Right lobe of liver (tissue), 4 donors: ENCODE results near the gene OTOGL.

Experiments
- CTCF ChIP-seq, 4 donors: fragments of 200-600 bp in 3 of 4; fragments of 450-650 bp in 1 of 4; IDR thresholded peaks; one replicate each; pipeline versions ENCODE4 v1.5.1 to v1.8.0; 2016 to 2022; ENCODE audit warnings: antibody characterized with exemption in 4 of 4, mild to moderate bottlenecking in 2 of 4
- POLR2A ChIP-seq: fragments of 450-650 bp; IDR thresholded peaks from one replicate; pipeline ENCODE4 v1.6.1; 2017; ENCODE audit warnings: antibody characterized with exemption, mild to moderate bottlenecking
- donor health status: DM: no; HTN: no; CAD: no.
- donor health status: DM: no; HTN: no; CAD: no.
- donor health status: DM: no; HTN: yes; CAD: no.

DNA sequence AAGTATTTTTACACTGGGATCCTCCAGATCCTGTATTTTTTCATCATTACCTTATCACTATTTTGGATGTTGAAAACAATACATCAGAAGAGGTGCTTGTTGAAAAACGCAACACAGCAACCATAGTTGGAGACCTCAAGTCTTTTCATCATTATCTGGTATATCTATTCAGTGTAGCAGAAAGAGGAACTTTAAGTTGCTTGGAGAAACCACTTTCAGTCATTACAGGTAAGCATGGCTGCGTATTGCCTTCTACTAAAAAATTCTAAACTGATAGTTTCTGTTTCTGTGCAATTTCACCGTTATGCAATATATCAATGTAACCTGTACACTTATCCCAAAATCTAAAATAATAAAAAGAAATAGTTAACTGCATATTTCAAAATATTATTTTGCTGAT is 312.4 kb downstream of the OTOGL start:
- no peak for TF ChIP-seq CTCF (IDR thresholded peaks at IDR 0.05)
- no peak for TF ChIP-seq POLR2A
